KOPT-K1 (cell line): ENCODE data around the gene NPIPA8.
"Not testable (repeated sequence)": the region's sequence is repeated elsewhere in the genome, so short reads cannot be mapped to it uniquely, and the experiment has no call there.

Source experiments
- H3K27ac ChIP-seq: fragments of 200-600 bp; sonication (generic); 2 replicates; pipeline ENCODE4 v1.5.1; 2016; ENCODE audit warnings: antibody characterized with exemption, mild to moderate bottlenecking, low read depth, low read length; ENCODE audit not compliant: poor library complexity, severe bottlenecking
- H3K36me3 ChIP-seq: fragments of 200-600 bp; sonication (generic); 2 replicates; pipeline ENCODE4 v1.5.1; 2017; ENCODE audit warnings: antibody characterized with exemption, mild to moderate bottlenecking, low read length, moderate library complexity; ENCODE audit not compliant: insufficient read depth
- H3K9me3 ChIP-seq: fragments of 200-600 bp; sonication (generic); 2 replicates; pipeline ENCODE4 v1.5.1; 2017; ENCODE audit warnings: antibody characterized with exemption, low read length, mild to moderate bottlenecking; ENCODE audit not compliant: insufficient read depth, poor library complexity, severe bottlenecking

NPIPA8 gene

GRCh38 chr16:18336636-18337035 lies at the start of gene NPIPA8:
Gene NPIPA8 (minus strand): TSS chr16:18336736. CDS start chr16:18332662, 4,074 bp downstream.
- H3K9me3 ChIP-seq, H3K27ac ChIP-seq, H3K36me3 ChIP-seq: not testable (repeated sequence)

GRCh38 chr16:18385285-18385684 lies 48.7 kb upstream of the NPIPA8 start:
- not testable (repeated sequence) for H3K9me3 ChIP-seq, H3K36me3 ChIP-seq, H3K27ac ChIP-seq

- not testable (repeated sequence) for H3K9me3 ChIP-seq, H3K36me3 ChIP-seq, H3K27ac ChIP-seq
Observed at GRCh38 chr16:18384869-18385268, 48.3 kb upstream of the NPIPA8 start.

- H3K27ac ChIP-seq, H3K9me3 ChIP-seq, H3K36me3 ChIP-seq: not testable (repeated sequence)
Observed at GRCh38 chr16:18384098-18384636, 47.6 kb upstream of the NPIPA8 start.

GRCh38 chr16:18382696-18383095 lies 46.2 kb upstream of the NPIPA8 start:
- H3K27ac ChIP-seq, H3K9me3 ChIP-seq, H3K36me3 ChIP-seq: not testable (repeated sequence)

- H3K9me3 ChIP-seq, H3K27ac ChIP-seq, H3K36me3 ChIP-seq: not testable (repeated sequence)
Observed at GRCh38 chr16:18347742-18348141, 11.2 kb upstream of the NPIPA8 start.

- H3K36me3 ChIP-seq, H3K27ac ChIP-seq, H3K9me3 ChIP-seq: not testable (repeated sequence)
Observed at GRCh38 chr16:18346993-18347392, 10.5 kb upstream of the NPIPA8 start.

- not testable (repeated sequence) for H3K36me3 ChIP-seq, H3K27ac ChIP-seq, H3K9me3 ChIP-seq
Observed at GRCh38 chr16:18344634-18345033, 8.1 kb upstream of the NPIPA8 start.

- H3K27ac ChIP-seq, H3K9me3 ChIP-seq, H3K36me3 ChIP-seq: not testable (repeated sequence)
Observed at GRCh38 chr16:18341986-18342385, 5.5 kb upstream of the NPIPA8 start.

- H3K36me3 ChIP-seq, H3K27ac ChIP-seq, H3K9me3 ChIP-seq: not testable (repeated sequence)
Observed at GRCh38 chr16:18341417-18341960, 5.0 kb upstream of the NPIPA8 start.

- H3K9me3 ChIP-seq, H3K36me3 ChIP-seq, H3K27ac ChIP-seq: not testable (repeated sequence)
Observed at GRCh38 chr16:18339210-18339609, 2.7 kb upstream of the NPIPA8 start.

GRCh38 chr16:18311811-18312210 lies 24.7 kb downstream of the NPIPA8 start:
- H3K36me3 ChIP-seq, H3K27ac ChIP-seq, H3K9me3 ChIP-seq: not testable (repeated sequence)

GRCh38 chr16:18309159-18309558 lies 27.4 kb downstream of the NPIPA8 start:
- H3K36me3 ChIP-seq, H3K9me3 ChIP-seq, H3K27ac ChIP-seq: not testable (repeated sequence)

- not testable (repeated sequence) for H3K36me3 ChIP-seq, H3K27ac ChIP-seq, H3K9me3 ChIP-seq
Observed at GRCh38 chr16:18307241-18307640, 29.3 kb downstream of the NPIPA8 start.

GRCh38 chr16:18306066-18306465 lies 30.5 kb downstream of the NPIPA8 start:
- not testable (repeated sequence) for H3K27ac ChIP-seq, H3K36me3 ChIP-seq

GRCh38 chr16:18303059-18303706 lies 33.4 kb downstream of the NPIPA8 start:
- not testable (repeated sequence) for H3K9me3 ChIP-seq, H3K27ac ChIP-seq, H3K36me3 ChIP-seq

More at GRCh38 chr16:18306066-18306465, 30.5 kb downstream of the NPIPA8 start:
- H3K9me3 ChIP-seq: not testable (repeated sequence)
